GM12874 (cell line): ENCODE measurements around the gene CNEP1R1.

Experiments used
- TF ChIP-seq, protein P1 (sequence below): IDR thresholded peaks from 2 replicates; pipeline ENCODE4 v1.5.1; 2011; ENCODE audit warnings: low read depth, mild to moderate bottlenecking, control low read depth, low read length, moderate library complexity; ENCODE audit not compliant: insufficient read depth

CNEP1R1 gene

DNA sequence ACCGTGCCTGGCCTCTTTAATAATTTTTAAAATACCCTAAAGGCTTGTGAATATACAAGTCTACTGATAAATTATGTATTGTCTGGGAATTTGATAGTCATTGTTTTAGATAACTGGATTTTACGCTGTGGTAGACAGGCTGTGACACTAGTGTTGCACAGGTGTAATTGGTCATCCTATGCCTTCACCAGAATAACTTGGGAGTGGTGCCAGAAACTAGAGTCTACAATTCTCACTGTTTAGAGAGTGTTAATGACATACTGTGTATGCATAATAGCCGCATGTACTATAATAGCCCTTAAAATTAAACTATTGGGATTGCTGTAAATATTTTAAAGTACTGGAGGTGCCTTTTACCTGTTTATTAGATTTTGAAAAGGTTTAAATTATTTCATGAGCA, 11.4 kb downstream of the CNEP1R1 start:
- TF ChIP-seq, protein P1, sequence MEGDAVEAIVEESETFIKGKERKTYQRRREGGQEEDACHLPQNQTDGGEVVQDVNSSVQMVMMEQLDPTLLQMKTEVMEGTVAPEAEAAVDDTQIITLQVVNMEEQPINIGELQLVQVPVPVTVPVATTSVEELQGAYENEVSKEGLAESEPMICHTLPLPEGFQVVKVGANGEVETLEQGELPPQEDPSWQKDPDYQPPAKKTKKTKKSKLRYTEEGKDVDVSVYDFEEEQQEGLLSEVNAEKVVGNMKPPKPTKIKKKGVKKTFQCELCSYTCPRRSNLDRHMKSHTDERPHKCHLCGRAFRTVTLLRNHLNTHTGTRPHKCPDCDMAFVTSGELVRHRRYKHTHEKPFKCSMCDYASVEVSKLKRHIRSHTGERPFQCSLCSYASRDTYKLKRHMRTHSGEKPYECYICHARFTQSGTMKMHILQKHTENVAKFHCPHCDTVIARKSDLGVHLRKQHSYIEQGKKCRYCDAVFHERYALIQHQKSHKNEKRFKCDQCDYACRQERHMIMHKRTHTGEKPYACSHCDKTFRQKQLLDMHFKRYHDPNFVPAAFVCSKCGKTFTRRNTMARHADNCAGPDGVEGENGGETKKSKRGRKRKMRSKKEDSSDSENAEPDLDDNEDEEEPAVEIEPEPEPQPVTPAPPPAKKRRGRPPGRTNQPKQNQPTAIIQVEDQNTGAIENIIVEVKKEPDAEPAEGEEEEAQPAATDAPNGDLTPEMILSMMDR = no peak

DNA sequence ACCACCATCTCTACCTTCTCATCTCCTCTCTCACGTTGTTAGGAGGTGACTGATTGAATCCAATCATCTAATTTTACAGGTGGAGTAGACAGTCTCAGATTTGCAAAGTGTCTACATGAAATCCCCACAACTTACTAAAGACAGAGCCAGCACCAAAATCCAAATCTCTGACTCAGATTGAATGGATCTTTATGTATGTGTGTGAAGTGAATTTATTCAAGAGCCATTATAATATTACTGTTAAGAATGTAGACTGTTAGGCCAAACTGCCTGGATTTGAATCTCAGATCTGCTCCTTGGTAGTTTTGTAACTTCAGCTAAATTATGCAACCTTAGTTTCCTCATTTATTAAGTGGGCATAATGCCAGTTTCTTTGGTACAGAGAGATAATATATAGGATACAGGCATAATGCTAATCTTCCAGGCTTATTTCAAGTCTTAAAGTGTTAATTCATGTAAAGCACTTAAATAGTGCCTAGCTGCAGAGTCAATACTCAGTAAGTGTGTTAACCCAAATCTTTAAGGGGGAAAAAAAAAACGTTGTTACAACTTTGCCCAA, 12.7 kb downstream of the CNEP1R1 start:
- TF ChIP-seq, protein P1 = no peak

DNA sequence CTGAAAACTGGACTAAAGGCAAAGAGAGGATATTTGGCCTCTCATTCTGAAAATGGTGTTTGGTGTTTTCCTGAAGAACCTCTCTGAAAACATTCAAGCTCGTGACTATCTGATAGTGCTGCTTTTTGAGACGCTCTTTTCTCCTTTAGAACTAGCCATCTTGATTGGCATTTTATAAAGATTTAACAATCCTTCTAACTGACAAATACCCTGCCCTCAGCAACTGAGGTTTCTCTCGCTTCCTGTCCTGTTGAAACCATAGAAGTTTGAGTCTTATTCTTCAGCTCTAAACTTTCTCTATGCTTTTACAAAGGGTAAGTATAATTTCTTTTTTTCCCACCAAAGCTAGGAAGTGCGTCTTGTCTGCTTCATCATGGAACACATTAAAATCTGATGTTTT, 13.3 kb downstream of the CNEP1R1 start:
- TF ChIP-seq, protein P1 = no peak

DNA sequence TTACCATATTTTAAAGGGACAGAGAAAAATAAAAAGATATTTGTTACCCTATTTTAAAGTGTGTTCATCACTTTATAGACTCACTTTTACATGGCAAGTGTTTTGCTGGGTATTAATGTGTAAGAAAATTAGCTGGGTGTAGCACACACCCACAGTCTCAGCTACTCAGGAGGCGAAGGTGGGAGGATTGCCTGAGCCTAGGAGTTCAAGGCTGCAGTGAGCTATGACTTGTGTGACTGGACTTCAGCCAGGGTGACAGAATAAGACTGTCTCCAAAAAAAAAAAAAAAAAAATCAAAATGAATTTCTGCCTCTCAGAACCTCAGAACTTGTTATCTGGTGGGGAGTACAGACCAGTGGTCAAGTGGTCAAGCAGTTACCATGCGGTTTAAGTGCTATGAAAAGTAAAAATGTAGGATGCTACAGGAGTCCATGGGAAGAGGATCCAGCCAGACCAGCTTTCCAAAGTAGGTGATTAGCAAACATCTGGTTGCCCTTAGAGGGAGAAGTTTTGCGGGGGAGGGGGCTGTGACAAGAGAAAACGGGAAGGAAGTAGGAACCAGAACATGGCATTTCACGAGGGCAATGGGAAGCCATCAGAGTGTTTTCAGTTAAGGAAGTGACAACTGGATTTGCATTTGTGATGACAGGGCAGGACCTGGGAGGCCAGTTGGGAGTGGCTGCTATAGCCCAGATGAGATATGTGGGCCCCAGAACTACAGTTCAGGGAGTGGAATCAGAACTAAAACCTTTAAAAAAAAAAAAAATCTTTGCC, 13.9 kb downstream of the CNEP1R1 start:
- TF ChIP-seq, protein P1 = no peak

DNA sequence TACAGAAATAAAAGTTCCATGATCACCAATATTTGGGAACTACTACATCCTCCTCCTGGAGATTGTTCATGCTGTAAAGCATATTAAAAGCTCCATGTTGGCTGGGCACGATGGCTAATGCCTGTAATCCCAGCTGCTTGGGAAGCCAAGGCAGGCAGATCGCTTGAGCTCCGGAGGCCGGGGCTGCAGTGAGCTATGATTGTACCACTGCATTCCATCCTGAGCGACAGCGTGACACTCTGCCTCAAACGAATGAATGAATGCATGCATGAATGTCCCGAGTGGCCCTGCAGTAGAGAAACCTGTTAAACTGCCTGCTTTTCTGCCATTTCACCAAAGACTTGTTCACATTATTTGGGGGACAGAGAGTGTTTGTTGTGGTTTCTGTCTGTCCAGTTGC, 15.0 kb downstream of the CNEP1R1 start:
- TF ChIP-seq, protein P1 = no peak

DNA sequence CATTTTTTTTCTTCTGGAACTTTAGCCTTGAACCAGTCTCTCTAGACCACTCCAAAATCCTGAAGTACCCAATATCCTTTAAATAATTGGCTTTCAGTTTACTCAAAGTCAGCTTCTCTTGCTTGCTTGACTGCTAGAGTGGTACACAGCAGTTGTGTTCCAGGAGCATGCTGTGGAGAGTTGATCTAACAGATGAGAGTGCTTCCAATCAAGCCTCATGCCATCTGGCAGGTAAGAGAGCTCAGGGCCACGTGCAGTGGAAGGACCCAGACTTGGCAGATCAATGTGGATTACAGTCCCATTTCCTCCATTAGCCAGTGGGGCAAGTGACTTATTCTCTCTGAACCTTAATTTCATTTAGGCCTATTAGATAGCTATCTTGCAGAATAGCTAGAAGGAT, 15.7 kb downstream of the CNEP1R1 start:
- TF ChIP-seq, protein P1 = no peak

DNA sequence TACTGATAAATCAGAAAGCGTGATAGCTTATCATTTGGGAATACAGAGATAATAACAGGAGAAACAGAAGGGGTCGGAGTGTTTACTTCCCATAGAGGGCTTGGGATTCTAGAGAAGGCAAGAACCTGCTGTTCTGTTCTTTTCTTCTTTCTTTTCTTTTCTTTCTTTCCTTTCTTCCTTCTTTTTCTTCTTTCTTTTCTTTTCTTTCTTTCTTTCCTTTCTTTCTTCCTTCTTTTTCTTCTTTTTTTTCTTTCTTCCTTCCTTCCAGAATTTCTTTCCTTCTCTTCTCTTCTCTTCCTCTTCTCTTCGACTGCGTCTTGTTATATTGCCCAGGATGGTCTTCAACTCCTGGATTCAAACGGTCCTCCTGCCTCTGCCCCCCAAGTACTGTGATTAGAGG, 18.3 kb downstream of the CNEP1R1 start:
- TF ChIP-seq, protein P1 = no peak
